ENCODE results near the gene FMN1.

GRCh38 chr15:32998979-32999672, 195.4 kb downstream of the FMN1 start:
- TF ChIP-seq, protein P1, sequence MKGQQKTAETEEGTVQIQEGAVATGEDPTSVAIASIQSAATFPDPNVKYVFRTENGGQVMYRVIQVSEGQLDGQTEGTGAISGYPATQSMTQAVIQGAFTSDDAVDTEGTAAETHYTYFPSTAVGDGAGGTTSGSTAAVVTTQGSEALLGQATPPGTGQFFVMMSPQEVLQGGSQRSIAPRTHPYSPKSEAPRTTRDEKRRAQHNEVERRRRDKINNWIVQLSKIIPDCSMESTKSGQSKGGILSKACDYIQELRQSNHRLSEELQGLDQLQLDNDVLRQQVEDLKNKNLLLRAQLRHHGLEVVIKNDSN (IDR thresholded peaks at IDR 0.05), result no peak
- TF ChIP-seq CREB1 (IDR thresholded peaks at IDR 0.05; ENCODE audit: low read depth) (no peak), MAX (IDR thresholded peaks at IDR 0.05) (no peak), REST (IDR thresholded peaks at IDR 0.05; ENCODE audit: low read depth) (no peak), EP300 (IDR thresholded peaks at IDR 0.05; ENCODE audit: borderline replicate concordance) (no peak), ZBTB7A (IDR thresholded peaks at IDR 0.05; ENCODE audit: low read depth) (no peak), RAD21 (IDR thresholded peaks at IDR 0.05; ENCODE audit: low read depth) (no peak)

Measured in Ishikawa (cell line).